Osteoblast (primary cell): Measurements from ENCODE around the gene CDKN2B-AS1. TPM values are rescaled to one million over a fixed set of nuclear protein-coding genes. Genes with fewer than 3 reads are reported as not detected.

Experiments used
- DNase-seq: peaks from one replicate; pipeline ENCODE4 v3.0.0; 2011; ENCODE audit warnings: low spot score, mixed read lengths; ENCODE audit not compliant: insufficient read length; ENCODE audit errors: missing footprints
- H2AFZ ChIP-seq: 2 replicates; pipeline ENCODE4 v1.6.0; 2011; ENCODE audit warnings: mild to moderate bottlenecking, low read length
- H3K27ac ChIP-seq: 2 replicates; pipeline ENCODE4 v1.5.1; 2011; ENCODE audit warnings: mild to moderate bottlenecking, low read depth, low read length, moderate library complexity
- H3K27me3 ChIP-seq: 2 replicates; pipeline ENCODE4 v1.6.0; 2012; ENCODE audit warnings: mild to moderate bottlenecking, control low read depth, inconsistent platforms, low read length, moderate library complexity; ENCODE audit not compliant: insufficient read depth
- H3K36me3 ChIP-seq: 2 replicates; pipeline ENCODE4 v1.5.1; 2011; ENCODE audit warnings: mild to moderate bottlenecking, low read length, control low read depth, moderate library complexity; ENCODE audit not compliant: insufficient read depth
- H3K4me1 ChIP-seq: 2 replicates; pipeline ENCODE4 v1.5.1; 2011; ENCODE audit warnings: mild to moderate bottlenecking, low read length, control low read depth, moderate library complexity; ENCODE audit not compliant: insufficient read depth
- H3K4me2 ChIP-seq: 2 replicates; pipeline ENCODE4 v1.6.0; 2011; ENCODE audit warnings: mild to moderate bottlenecking, low read length; ENCODE audit not compliant: insufficient read depth
- H3K4me3 ChIP-seq: fragments of 200-600 bp; sonication (generic); 3 replicates; pipeline ENCODE4 v1.5.1; 2012; ENCODE audit warnings: mild to moderate bottlenecking, low read length, inconsistent platforms; ENCODE audit not compliant: insufficient read depth
- H3K79me2 ChIP-seq: 2 replicates; pipeline ENCODE4 v1.6.0; 2012; ENCODE audit warnings: mild to moderate bottlenecking, low read length, control low read depth, inconsistent platforms; ENCODE audit not compliant: insufficient read depth
- H3K9me3 ChIP-seq: 2 replicates; pipeline ENCODE4 v1.5.1; 2011; ENCODE audit warnings: low read depth, low read length, control low read depth
- H4K20me1 ChIP-seq: 2 replicates; pipeline ENCODE4 v1.6.0; 2012; ENCODE audit warnings: mild to moderate bottlenecking, low read length, control low read depth; ENCODE audit not compliant: insufficient read depth
- CTCF ChIP-seq: IDR thresholded peaks from 2 replicates; pipeline ENCODE4 v1.5.1; 2011; ENCODE audit warnings: mild to moderate bottlenecking, low read depth, low read length, moderate library complexity; ENCODE audit errors: extremely low read depth
- total RNA-seq: library from RNA; depleted of rRNA; stranded (reverse); fragments of >200 nt; gene quantifications from 2 replicates; pipeline ENCODE4 v1.2.3, GENCODE V29; 2012

The CDKN2B-AS1 gene
- total RNA-seq, 1 donor = 15.2 TPM

- Histone ChIP-seq H4K20me1 (peaks cover 9% of the 10 kb centered on the region), H3K79me2 (peaks cover 34% of the 10 kb centered on the region), H3K36me3 (peaks cover 8% of the 10 kb centered on the region), H2AFZ (peak within 1 kb of the TSS; percentile 58), H3K27ac (peak within 1 kb of the TSS; percentile 84), H3K4me3 (peak within 1 kb of the TSS; percentile 87), H3K9me3 (no peaks in the 10 kb centered on the region), H3K4me2 (peak within 1 kb of the TSS; percentile 77), H3K27me3 (no peaks in the 10 kb centered on the region), H3K4me1 (peaks cover 21% of the 10 kb centered on the region)
- TF ChIP-seq CTCF = peak; percentile 81
- peak; percentile 99 for DNase-seq
These were observed 14.3 kb downstream of the CDKN2B-AS1 start, which contains the start of gene CDKN2B for GRCh38 chr9:22008717-22009505. Gene CDKN2B (minus strand): TSS chr9:22009305. CDS start chr9:22008953, 352 bp downstream.

- H3K27me3 ChIP-seq = no peaks in the 10 kb centered on the region
- peaks cover 8% of the 10 kb centered on the region for H3K36me3 ChIP-seq
- peaks cover 21% of the 10 kb centered on the region for H3K4me1 ChIP-seq
- peak overlapping the region; percentile 74 for H3K4me2 ChIP-seq
- peak overlapping the region; percentile 22 for H3K27ac ChIP-seq
- TF ChIP-seq CTCF = peak; percentile 33
- no peak for DNase-seq
- no peaks in the 10 kb centered on the region for H3K9me3 ChIP-seq
- H3K79me2 ChIP-seq = peaks cover 29% of the 10 kb centered on the region
- peak overlapping the region; percentile 87 for H3K4me3 ChIP-seq
- peak overlapping the region; percentile 35 for H2AFZ ChIP-seq
- H4K20me1 ChIP-seq = peaks cover 9% of the 10 kb centered on the region
These were observed 14.9 kb downstream of the CDKN2B-AS1 start for GRCh38 chr9:22009506-22009867.

GRCh38 chr9:22010866-22011625 is 16.5 kb downstream of the CDKN2B-AS1 start:
- Histone ChIP-seq H3K27ac (no peak overlapping the region), H3K4me1 (peaks cover 21% of the 10 kb centered on the region), H3K4me2 (no peak overlapping the region), H3K79me2 (peaks cover 14% of the 10 kb centered on the region), H3K36me3 (no peaks in the 10 kb centered on the region), H2AFZ (no peak overlapping the region), H3K9me3 (no peaks in the 10 kb centered on the region), H3K27me3 (no peaks in the 10 kb centered on the region), H4K20me1 (peaks cover 9% of the 10 kb centered on the region), H3K4me3 (no peak overlapping the region)
- no peak for TF ChIP-seq CTCF
- peak; percentile 70 for DNase-seq

- no peaks in the 10 kb centered on the region for H3K4me1 ChIP-seq
- no peak overlapping the region for H3K4me3 ChIP-seq
- H3K9me3 ChIP-seq = no peaks in the 10 kb centered on the region
- H3K27me3 ChIP-seq = no peaks in the 10 kb centered on the region
- H3K27ac ChIP-seq = no peak overlapping the region
- H4K20me1 ChIP-seq = peaks cover 3% of the 10 kb centered on the region
- H3K4me2 ChIP-seq = no peak overlapping the region
- DNase-seq = no peak
- no peaks in the 10 kb centered on the region for H3K36me3 ChIP-seq
- TF ChIP-seq CTCF = no peak
- peaks cover 4% of the 10 kb centered on the region for H3K79me2 ChIP-seq
- no peak overlapping the region for H2AFZ ChIP-seq
These were observed 27.8 kb downstream of the CDKN2B-AS1 start for GRCh38 chr9:22022396-22022795.
